Pancreas (tissue), 10 donors: ENCODE data around the gene ERN1. TPM values are rescaled to one million over a fixed set of nuclear protein-coding genes. Genes with fewer than 3 reads are reported as not detected.

Experiments
- ATAC-seq, 4 donors: fragments of 200-7000 bp; cut with Tn5 transposase; one replicate each; pipeline versions ENCODE4 v1.8.0 to v1.9.1; 2020; ENCODE audit warnings: mild to moderate bottlenecking in 4 of 4, moderate library complexity in 4 of 4
- DNase-seq, 6 donors: peaks; one replicate each; pipeline ENCODE4 v3.0.0-alpha.2; 2020
- FAIRE-seq: peaks from 2 replicates; lab custom pipeline; 2012; peaks lifted over from hg19 to GRCh38; lab: Jason Lieb, UNC
- H3K27ac ChIP-seq, 4 donors: fragments of 200-600 bp; sonication (generic); 1 replicate in 3 of 4; 2 replicates in 1 of 4; pipeline versions ENCODE4 v1.5.0 to v1.8.0; 2020
- H3K27me3 ChIP-seq, 4 donors: fragments of 200-600 bp; one replicate each; pipeline ENCODE4 v1.8.0; 2021
- H3K36me3 ChIP-seq, 3 donors: fragments of 200-600 bp; sonication (generic) in 1 of 3; one replicate each; pipeline versions ENCODE4 v1.5.0 to v1.8.0; 2020 to 2021
- H3K4me1 ChIP-seq, 3 donors: fragments of 200-600 bp; one replicate each; pipeline ENCODE4 v1.8.0; 2021
- H3K4me3 ChIP-seq, 4 donors: fragments of 200-600 bp; sonication (generic) in 2 of 4; one replicate each; pipeline versions ENCODE4 v1.5.0 to v1.8.0; 2020 to 2021
- H3K9me3 ChIP-seq, 4 donors: fragments of 200-600 bp; one replicate each; pipeline ENCODE4 v1.8.0; 2021
- CTCF ChIP-seq, 4 donors: fragments of 200-600 bp; sonication (generic) in 3 of 4; IDR thresholded peaks; one replicate each; pipeline versions ENCODE4 v1.5.0 to v1.8.0; 2021; ENCODE audit warnings: antibody characterized with exemption in 4 of 4
- WGBS, 2 donors: extraction: QIAGEN DNeasy Blood & Tissue Kit; methylation state at CpG; one replicate each; pipeline ENCODE4 v1.1.7; 2013; 5-methylcytosine and 5-hydroxymethylcytosine counted together
- intact Hi-C, 3 donors: fragments of 100-400 bp; cut with DNase I; formaldehyde crosslinking; loops; one replicate each; pipeline versions ENCODE4 v1.11.1 to v1.14.2; 2022
- polyA plus RNA-seq, 2 donors: library from polyadenylated mRNA; stranded (reverse); fragments of 200-250 nt; gene quantifications; one replicate each; pipeline ENCODE4 v1.2.3, GENCODE V29; 2013
- total RNA-seq, 6 donors: library from RNA; stranded (reverse); fragmentation: NEBNext Ultra II Directional in 4 of 6; extraction: Animal tissue kit (Norgen Biotek cat#: 25700) in 4 of 6; gene quantifications; one replicate each; pipeline versions ENCODE4 v1.2.1 to v1.2.4, GENCODE V29; 2021 to 2023
- donor health status: healthy with polysubstance abuse.
- donor health status: DM: no; HTN: no; CAD: no; lungs with moderate emphysema.
- donor health status: DM: no; HTN: no; CAD: no.
- donor health status: control.
- donor health status: control.
- donor health status: Bipolar disorder and iron deficiency.
- donor health status: DM: yes; HTN: yes; CAD: no.
- donor health status: DM: no; HTN: no; CAD: no.
- donor health status: DM: no; HTN: no; CAD: no.
- donor health status: DM: yes; HTN: yes; CAD: no.

Gene ERN1
- total and polyA plus RNA-seq, 8 donors = 10.4 to 151 (median 39.1) TPM

- peaks cover 10 to 38% (median 19%) of the 10 kb centered on the region in 3 donors for H3K4me1 ChIP-seq
- H3K27me3 ChIP-seq = no peaks in the 10 kb centered on the region
- TF ChIP-seq CTCF (IDR thresholded peaks at IDR 0.05) = no peak
- H3K27ac ChIP-seq = peak overlapping the region in 1 of 4 donors; percentile 3
- no peaks in the 10 kb centered on the region for H3K9me3 ChIP-seq
- intact Hi-C loops = no loop called here
- H3K4me3 ChIP-seq = no peak overlapping the region
- DNase-seq (no peak), FAIRE-seq (no peak), ATAC-seq (peak in 2 of 4 donors; percentile 8 to 51)
- no peaks in the 10 kb centered on the region for H3K36me3 ChIP-seq
Observed at GRCh38 chr17:64176556-64176955, 46.6 kb upstream of the ERN1 start.

GRCh38 chr17:64174686-64175456, 44.9 kb upstream of the ERN1 start:
- FAIRE-seq (no peak), DNase-seq (peak in 2 of 6 donors; percentile 47 to 49), ATAC-seq (peak; percentile 65 to 78 (median 68))
- WGBS, 2 donors = 81 to 83% methylated on average over 7 of the region's 7 CpGs
- intact Hi-C loops = no loop called here
- no peaks in the 10 kb centered on the region for H3K27me3 ChIP-seq
- H3K9me3 ChIP-seq = no peaks in the 10 kb centered on the region
- H3K4me1 ChIP-seq = peaks cover 10 to 38% (median 19%) of the 10 kb centered on the region in 3 donors
- peak overlapping the region in 2 of 4 donors; percentile 37 to 46 for H3K27ac ChIP-seq
- no peak for TF ChIP-seq CTCF (IDR thresholded peaks at IDR 0.05)
- peaks cover 0 to 4% (median 0%) of the 10 kb centered on the region in 3 donors for H3K36me3 ChIP-seq
- H3K4me3 ChIP-seq = no peak overlapping the region

GRCh38 chr17:64173646-64174045, 43.7 kb upstream of the ERN1 start:
- Histone ChIP-seq H3K4me1 (peaks cover 10 to 38% (median 19%) of the 10 kb centered on the region in 3 donors), H3K27me3 (no peaks in the 10 kb centered on the region), H3K27ac (no peak overlapping the region), H3K4me3 (no peak overlapping the region), H3K9me3 (no peaks in the 10 kb centered on the region), H3K36me3 (peaks cover 0 to 4% (median 0%) of the 10 kb centered on the region in 3 donors)
- WGBS, 2 donors = 97 to 98% methylated on average over 3 of the region's 3 CpGs
- no peak for DNase-seq
- intact Hi-C loops = no loop called here
- no peak for FAIRE-seq
- no peak for TF ChIP-seq CTCF (IDR thresholded peaks at IDR 0.05)
- ATAC-seq = no peak

- H3K9me3 ChIP-seq = no peaks in the 10 kb centered on the region
- H3K4me1 ChIP-seq = peaks cover 10 to 28% (median 19%) of the 10 kb centered on the region in 3 donors
- no peak overlapping the region for H3K4me3 ChIP-seq
- peaks cover 0 to 4% (median 0%) of the 10 kb centered on the region in 3 donors for H3K36me3 ChIP-seq
- DNase-seq (no peak), ATAC-seq (peak in 2 of 4 donors; percentile 22 to 37), FAIRE-seq (no peak)
- no peaks in the 10 kb centered on the region for H3K27me3 ChIP-seq
- no peak for TF ChIP-seq CTCF (IDR thresholded peaks at IDR 0.05)
- no peak overlapping the region for H3K27ac ChIP-seq
- intact Hi-C loops = no loop called here
- WGBS, 2 donors = 64 to 67% methylated on average over 3 of the region's 3 CpGs
Observed at GRCh38 chr17:64172510-64172909, 42.6 kb upstream of the ERN1 start.

GRCh38 chr17:64171041-64171440, 41.1 kb upstream of the ERN1 start:
- peaks cover under 1 to 18% (median 12%) of the 10 kb centered on the region in 3 donors for H3K4me1 ChIP-seq
- FAIRE-seq (no peak), ATAC-seq (no peak), DNase-seq (no peak)
- no peak overlapping the region for H3K4me3 ChIP-seq
- H3K27me3 ChIP-seq = no peaks in the 10 kb centered on the region
- no peaks in the 10 kb centered on the region for H3K9me3 ChIP-seq
- TF ChIP-seq CTCF (IDR thresholded peaks at IDR 0.05) = no peak
- intact Hi-C loops = no loop called here
- peaks cover 0 to 4% (median 0%) of the 10 kb centered on the region in 3 donors for H3K36me3 ChIP-seq
- H3K27ac ChIP-seq = no peak overlapping the region
- 93 to 94% methylated on average over 8 of the region's 8 CpGs for WGBS, 2 donors
